NB4 (cell line): ENCODE results near the gene SOBP.

Experiments
- CTCF ChIP-seq: IDR thresholded peaks from one replicate; pipeline ENCODE4 v1.5.1; 2012; ENCODE audit warnings: low read depth, low read length
- POLR2A ChIP-seq: IDR thresholded peaks from 2 replicates; pipeline ENCODE4 v1.6.1; 2011; ENCODE audit warnings: mild to moderate bottlenecking; ENCODE audit not compliant: insufficient read length; ENCODE audit errors: extremely low read depth

- TF ChIP-seq CTCF: no peak
- TF ChIP-seq POLR2A: no peak
Observed at GRCh38 chr6:107606407-107606806, 116.5 kb downstream of the SOBP start.
